A673 (cell line): ENCODE measurements around the gene KCNJ14. TPM values are rescaled to one million over a fixed set of nuclear protein-coding genes. Genes with fewer than 3 reads are reported as not detected.

Source experiments
- BruUV-seq: library from RNA; stranded (reverse); fragments of 400-500 nt; replicated peaks from 2 replicates; lab custom pipeline; 2021; lab: Mats Ljungman, UMichigan
- CTCF ChIA-PET: fragments of 300-600 bp; sonication (Branson Sonifier 250); formaldehyde crosslinking; loops from one replicate; lab custom pipeline; 2022; ENCODE audit warnings: antibody characterized with exemption; lab: Charles Lee
- POLR2A ChIA-PET: fragments of 300-600 bp; sonication (Branson Sonifier 250); formaldehyde crosslinking; loops from one replicate; lab custom pipeline; 2022; ENCODE audit warnings: antibody characterized with exemption; ENCODE audit not compliant: low non-redundant PET; lab: Charles Lee
- DNase-seq: peaks from one replicate; pipeline ENCODE4 v3.0.0-alpha.2; 2015; ENCODE audit warnings: low spot score
- H3K27ac ChIP-seq: fragments of 200-600 bp; sonication (generic); 2 replicates; pipeline ENCODE4 v1.5.1; 2016; ENCODE audit warnings: mixed run types, low read depth, mild to moderate bottlenecking, mixed read lengths, antibody characterized with exemption, low read length; ENCODE audit not compliant: poor library complexity, severe bottlenecking
- H3K27me3 ChIP-seq: fragments of 200-600 bp; sonication (generic); replicated peaks from 2 replicates; pipeline ENCODE4 v1.6.1; 2017; ENCODE audit warnings: mixed run types, low read depth, mild to moderate bottlenecking, mixed read lengths, antibody characterized with exemption, low read length; ENCODE audit not compliant: insufficient read depth, poor library complexity
- H3K36me3 ChIP-seq: fragments of 200-600 bp; sonication (generic); 2 replicates; pipeline ENCODE4 v1.6.1; 2016; ENCODE audit warnings: mixed run types, mild to moderate bottlenecking, mixed read lengths, antibody characterized with exemption, low read length; ENCODE audit not compliant: insufficient read depth, poor library complexity, severe bottlenecking
- H3K4me1 ChIP-seq: fragments of 200-600 bp; sonication (generic); 2 replicates; pipeline ENCODE4 v1.6.1; 2017; ENCODE audit warnings: mixed run types, mild to moderate bottlenecking, mixed read lengths, antibody characterized with exemption, low read length; ENCODE audit not compliant: insufficient read depth, poor library complexity, severe bottlenecking
- H3K4me3 ChIP-seq: fragments of 200-600 bp; sonication (generic); 2 replicates; pipeline ENCODE4 v1.5.1; 2016; ENCODE audit warnings: low read depth, mixed run types, mild to moderate bottlenecking, mixed read lengths, low read length; ENCODE audit not compliant: poor library complexity, severe bottlenecking
- H3K9me3 ChIP-seq: fragments of 200-600 bp; sonication (generic); 2 replicates; pipeline ENCODE4 v1.6.1; 2016; ENCODE audit warnings: mixed run types, low read depth, mild to moderate bottlenecking, mixed read lengths, antibody characterized with exemption, low read length; ENCODE audit not compliant: poor library complexity, severe bottlenecking
- EZH2 ChIP-seq: fragments of 200-600 bp; sonication (generic); IDR thresholded peaks from 2 replicates; pipeline ENCODE4 v1.6.1; 2017; ENCODE audit warnings: borderline replicate concordance, low read depth, mild to moderate bottlenecking, mixed read lengths, antibody characterized with exemption, low read length; ENCODE audit not compliant: poor library complexity, severe bottlenecking
- intact Hi-C: fragments of 100-400 bp; cut with micrococcal nuclease; formaldehyde crosslinking; loops from one replicate; pipeline ENCODE4 v1.10.0; 2022; ENCODE audit not compliant: unreplicated experiment
- total RNA-seq: library from RNA; stranded (reverse); gene quantifications from 2 replicates; pipeline ENCODE4 v1.2.3, GENCODE V29; 2021
- TF ChIP-seq, protein P1 (sequence below): fragments of 300-800, 200-600 bp; sonication (generic); conservative IDR thresholded peaks from 2 replicates; pipeline ENCODE4 v1.5.1; 2017; ENCODE audit warnings: low read depth, mild to moderate bottlenecking, antibody characterized with exemption, low read length, moderate library complexity, mixed read lengths

KCNJ14 gene
- total RNA-seq, 1 experiment from 2014 or later = 6.5 TPM

DNA sequence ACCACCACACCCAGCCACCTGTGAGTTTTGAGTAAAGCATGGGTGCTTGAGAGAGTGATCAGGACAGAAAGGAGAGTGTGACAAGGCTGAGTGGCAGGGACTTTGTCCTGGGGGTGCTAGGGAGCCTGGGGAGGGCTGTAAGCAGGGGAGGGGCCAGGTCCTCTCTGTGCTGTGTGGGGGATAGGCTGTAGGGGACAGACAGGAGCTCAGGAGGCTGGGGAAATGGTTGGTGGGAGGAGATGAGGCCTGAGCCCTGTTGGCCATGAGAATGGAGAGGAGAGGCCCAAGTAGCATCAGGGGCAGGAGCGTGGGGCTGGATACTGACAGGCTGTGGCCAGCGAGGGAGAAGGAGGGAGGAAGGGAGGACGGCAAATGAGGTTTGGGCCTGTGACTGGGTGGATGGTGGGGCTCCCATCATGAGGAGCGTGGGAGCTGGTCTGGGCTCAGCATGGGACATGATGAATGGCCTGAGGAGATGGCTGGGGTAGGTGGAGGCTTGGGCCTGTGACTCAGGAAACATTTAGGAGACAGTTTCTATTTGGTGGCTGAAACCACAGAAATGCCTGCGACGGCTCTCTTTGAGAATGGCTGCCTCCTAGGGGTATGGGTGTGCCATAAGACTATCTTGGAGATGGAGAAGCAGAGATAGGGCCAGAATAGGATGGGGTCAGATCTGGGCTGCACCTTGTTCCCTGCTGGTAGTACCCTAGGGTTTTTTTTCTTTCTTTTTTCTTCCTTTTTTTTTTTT lies 36.9 kb upstream of the KCNJ14 start:
- no TSS peak for BruUV-seq
- TF ChIP-seq EZH2 = no peak
- TF ChIP-seq, protein P1, sequence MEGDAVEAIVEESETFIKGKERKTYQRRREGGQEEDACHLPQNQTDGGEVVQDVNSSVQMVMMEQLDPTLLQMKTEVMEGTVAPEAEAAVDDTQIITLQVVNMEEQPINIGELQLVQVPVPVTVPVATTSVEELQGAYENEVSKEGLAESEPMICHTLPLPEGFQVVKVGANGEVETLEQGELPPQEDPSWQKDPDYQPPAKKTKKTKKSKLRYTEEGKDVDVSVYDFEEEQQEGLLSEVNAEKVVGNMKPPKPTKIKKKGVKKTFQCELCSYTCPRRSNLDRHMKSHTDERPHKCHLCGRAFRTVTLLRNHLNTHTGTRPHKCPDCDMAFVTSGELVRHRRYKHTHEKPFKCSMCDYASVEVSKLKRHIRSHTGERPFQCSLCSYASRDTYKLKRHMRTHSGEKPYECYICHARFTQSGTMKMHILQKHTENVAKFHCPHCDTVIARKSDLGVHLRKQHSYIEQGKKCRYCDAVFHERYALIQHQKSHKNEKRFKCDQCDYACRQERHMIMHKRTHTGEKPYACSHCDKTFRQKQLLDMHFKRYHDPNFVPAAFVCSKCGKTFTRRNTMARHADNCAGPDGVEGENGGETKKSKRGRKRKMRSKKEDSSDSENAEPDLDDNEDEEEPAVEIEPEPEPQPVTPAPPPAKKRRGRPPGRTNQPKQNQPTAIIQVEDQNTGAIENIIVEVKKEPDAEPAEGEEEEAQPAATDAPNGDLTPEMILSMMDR = no peak; the same call in 1 of the 2 replicates
- POLR2A ChIA-PET = no interaction called here
- Histone ChIP-seq H3K4me1 (peaks cover 14% of the 10 kb centered on the region), H3K9me3 (no peaks in the 10 kb centered on the region), H3K27ac (no peak overlapping the region), H3K27me3 (no peaks in the 10 kb centered on the region), H3K36me3 (no peaks in the 10 kb centered on the region), H3K4me3 (no peak overlapping the region)
- intact Hi-C loops = no loop called here
- no peak for DNase-seq
- CTCF ChIA-PET = no interaction called here

DNA sequence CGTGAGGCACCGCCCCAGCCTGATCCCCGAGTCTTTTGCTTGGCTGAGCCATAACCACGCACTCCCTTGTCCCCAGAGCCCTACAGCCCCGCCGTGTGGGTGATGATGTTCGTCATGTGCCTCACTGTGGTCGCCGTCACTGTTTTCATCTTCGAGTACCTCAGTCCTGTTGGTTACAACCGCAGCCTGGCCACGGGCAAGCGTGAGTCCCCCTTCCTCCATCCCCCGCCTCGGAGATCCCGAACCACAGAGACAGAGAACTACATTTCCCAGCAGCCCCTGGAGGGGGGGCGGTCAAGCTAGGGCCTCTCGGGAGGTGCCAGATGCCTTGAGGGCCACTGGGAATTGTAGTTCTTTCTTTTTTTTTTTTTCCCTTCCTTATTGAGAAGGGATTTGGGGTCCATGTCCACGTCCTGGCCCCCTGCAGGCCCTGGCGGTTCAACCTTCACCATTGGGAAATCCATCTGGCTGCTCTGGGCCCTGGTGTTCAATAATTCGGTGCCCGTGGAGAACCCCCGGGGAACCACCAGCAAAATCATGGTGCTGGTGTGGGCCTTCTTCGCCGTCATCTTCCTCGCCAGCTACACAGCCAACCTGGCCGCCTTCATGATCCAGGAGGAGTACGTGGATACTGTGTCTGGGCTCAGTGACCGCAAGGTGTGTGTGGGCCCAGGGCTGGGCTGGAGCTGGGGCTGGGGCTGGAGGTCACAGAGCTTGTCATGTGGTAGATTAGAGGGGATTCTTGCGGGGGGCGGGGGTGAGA lies 36.0 kb upstream of the KCNJ14 start:
- peak; percentile 71 for DNase-seq
- ChIA-PET CTCF (interaction anchor here (0.6 to 1.0 kb wide), 2 partner anchors 28 to 32 kb away, joined by 3 read pairs; partner anchors contain the start of gene KDELR1), POLR2A (no interaction called here)

DNA sequence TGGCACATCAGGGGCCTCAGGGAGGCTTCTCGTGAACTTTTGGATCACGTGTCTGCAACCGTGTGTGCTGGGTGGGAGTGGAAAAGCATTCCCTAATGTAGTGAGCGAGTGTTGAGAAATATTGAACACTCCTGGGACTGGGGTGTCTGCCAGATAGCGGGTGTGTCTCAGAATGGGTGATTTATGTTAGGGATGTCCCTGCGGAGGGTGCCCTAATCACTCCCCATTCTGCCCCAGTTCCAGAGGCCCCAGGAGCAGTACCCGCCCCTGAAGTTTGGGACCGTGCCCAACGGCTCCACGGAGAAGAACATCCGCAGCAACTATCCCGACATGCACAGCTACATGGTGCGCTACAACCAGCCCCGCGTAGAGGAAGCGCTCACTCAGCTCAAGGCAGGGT lies 33.8 kb upstream of the KCNJ14 start:
- H3K4me3 ChIP-seq = no peak overlapping the region
- intact Hi-C loops = no loop called here
- DNase-seq = no peak
- BruUV-seq = no TSS peak
- ChIA-PET CTCF (no interaction called here), POLR2A (no interaction called here)
- H3K9me3 ChIP-seq = no peaks in the 10 kb centered on the region
- H3K27me3 ChIP-seq = no peaks in the 10 kb centered on the region
- TF ChIP-seq, protein P1 = no peak
- TF ChIP-seq EZH2 = no peak
- H3K27ac ChIP-seq = no peak overlapping the region
- H3K4me1 ChIP-seq = peaks cover 16% of the 10 kb centered on the region
- H3K36me3 ChIP-seq = no peaks in the 10 kb centered on the region

More for the DNA sequence above, 36.0 kb upstream of the KCNJ14 start:
- TF ChIP-seq EZH2 = no peak
- TF ChIP-seq, protein P1 = no peak
- H3K27ac ChIP-seq = no peak overlapping the region
- no peak overlapping the region for H3K4me3 ChIP-seq
- no peaks in the 10 kb centered on the region for H3K27me3 ChIP-seq
- H3K36me3 ChIP-seq = no peaks in the 10 kb centered on the region
- peaks cover 10% of the 10 kb centered on the region for H3K4me1 ChIP-seq
- H3K9me3 ChIP-seq = no peaks in the 10 kb centered on the region
- BruUV-seq = no TSS peak
- intact Hi-C loops = no loop called here
